ENCODE results near the gene STPG2.

STPG2 gene

DNA sequence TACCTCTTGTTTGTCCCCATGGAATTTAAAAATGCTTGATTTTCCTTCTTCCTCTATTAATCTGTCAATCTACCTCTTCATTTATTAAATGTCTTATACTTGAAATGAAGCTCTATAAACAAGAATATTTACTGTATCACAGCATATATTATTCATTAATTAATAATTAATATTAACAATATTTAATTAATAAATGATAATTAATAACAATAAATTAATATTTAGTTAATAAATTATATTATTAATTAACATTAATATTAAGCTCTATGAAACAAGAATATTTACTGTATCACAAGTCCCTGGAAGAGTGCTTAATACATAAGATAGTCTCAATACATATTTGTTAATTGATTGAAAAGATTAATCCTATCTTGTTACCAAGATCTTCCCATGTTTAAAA, 306.6 kb downstream of the STPG2 start:
- H3K27ac Mint-ChIP-seq (ENCODE audit: low read depth): no peak overlapping the region
- no peaks in the 10 kb centered on the region for H3K4me1 Mint-ChIP-seq
- no peaks in the 10 kb centered on the region for H3K27me3 Mint-ChIP-seq
- DNase-seq (ENCODE audit: low spot score in 2 of 2): no peak
- H3K4me3 Mint-ChIP-seq: no peak overlapping the region
- peaks cover 6% of the 10 kb centered on the region for H3K9me3 Mint-ChIP-seq
- ATAC-seq (replicated peaks; ENCODE audit: extremely low read depth, poor library complexity, severe bottlenecking): no peak
- no peaks in the 10 kb centered on the region for H3K36me3 Mint-ChIP-seq (ENCODE audit: insufficient read depth)

DNA sequence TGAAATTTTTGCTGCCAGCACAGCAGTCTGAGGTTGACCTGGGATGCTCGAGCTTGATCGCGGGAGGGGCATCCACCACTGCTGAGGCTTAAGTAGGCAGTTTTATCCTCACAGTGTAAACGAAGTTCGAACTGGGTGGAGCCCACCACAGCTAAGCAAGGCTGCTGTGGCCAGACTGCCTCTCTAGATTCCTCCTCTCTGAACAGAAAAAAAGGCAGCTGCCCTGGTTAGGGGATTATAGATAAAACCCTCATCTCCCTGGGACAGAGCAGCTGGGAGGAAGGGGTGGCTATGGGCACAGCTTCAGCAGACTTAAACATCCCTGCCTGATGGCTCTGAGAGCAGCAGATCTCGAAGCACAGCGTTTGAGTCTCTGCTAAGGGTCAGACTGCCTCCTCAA, 314.6 kb downstream of the STPG2 start:
- Mint-ChIP-seq H3K36me3 (ENCODE audit: insufficient read depth) (no peaks in the 10 kb centered on the region), H3K27ac (ENCODE audit: low read depth) (no peak overlapping the region), H3K4me3 (no peak overlapping the region), H3K27me3 (no peaks in the 10 kb centered on the region), H3K9me3 (peaks cover 16% of the 10 kb centered on the region), H3K4me1 (no peaks in the 10 kb centered on the region)
- ATAC-seq (replicated peaks; ENCODE audit: extremely low read depth, poor library complexity, severe bottlenecking) (no peak), DNase-seq (ENCODE audit: low spot score in 2 of 2) (no peak)

DNA sequence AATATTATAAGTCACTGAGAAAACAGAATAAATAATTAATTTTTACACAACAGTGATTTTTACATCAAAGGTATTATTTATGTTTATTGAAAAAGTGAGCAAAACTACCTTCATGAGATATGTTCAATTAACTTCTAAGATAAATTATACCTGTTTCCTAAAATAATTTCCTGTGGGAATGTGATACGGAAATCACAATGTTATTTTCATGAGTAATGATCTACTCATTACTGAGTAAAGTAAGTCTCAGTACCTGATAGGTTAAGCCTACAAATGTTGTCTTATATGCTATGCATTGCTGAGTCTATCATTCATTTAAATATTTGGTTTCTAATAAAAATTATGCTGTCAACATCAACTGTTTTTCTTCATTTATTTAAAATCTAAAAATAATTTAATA, 324.0 kb downstream of the STPG2 start:
- no peak for ATAC-seq (replicated peaks; ENCODE audit: extremely low read depth, poor library complexity, severe bottlenecking)
- H3K27me3 Mint-ChIP-seq: no peaks in the 10 kb centered on the region

DNA sequence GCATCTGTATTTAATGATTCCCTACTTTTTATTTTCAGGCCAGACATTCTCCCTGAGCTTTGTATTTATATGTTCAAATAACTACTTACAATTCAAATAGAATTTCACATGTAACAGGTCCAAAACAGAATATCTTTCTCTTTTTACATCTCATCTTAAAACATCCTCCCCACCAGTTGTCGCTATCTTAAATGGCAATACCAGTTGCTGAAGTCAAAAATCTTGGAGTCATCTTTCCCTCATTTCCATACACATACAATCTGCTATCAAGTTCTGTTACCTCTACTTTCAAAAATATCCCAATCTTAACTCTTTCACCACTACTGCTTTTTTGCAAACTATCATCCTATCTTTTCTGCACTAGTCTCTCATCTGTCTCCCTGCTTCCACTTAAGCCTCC, 330.5 kb downstream of the STPG2 start:
- no peaks in the 10 kb centered on the region for H3K27me3 Mint-ChIP-seq
- no peaks in the 10 kb centered on the region for H3K4me1 Mint-ChIP-seq
- no peaks in the 10 kb centered on the region for H3K36me3 Mint-ChIP-seq (ENCODE audit: insufficient read depth)
- DNase-seq (ENCODE audit: low spot score in 2 of 2): no peak
- no peak for ATAC-seq (replicated peaks; ENCODE audit: extremely low read depth, poor library complexity, severe bottlenecking)
- no peak overlapping the region for H3K27ac Mint-ChIP-seq (ENCODE audit: low read depth)
- H3K9me3 Mint-ChIP-seq: peaks cover 12% of the 10 kb centered on the region
- H3K4me3 Mint-ChIP-seq: no peak overlapping the region

More for the DNA sequence above, 324.0 kb downstream of the STPG2 start:
- Mint-ChIP-seq H3K27ac (ENCODE audit: low read depth) (no peak overlapping the region), H3K4me1 (no peaks in the 10 kb centered on the region), H3K4me3 (no peak overlapping the region), H3K36me3 (ENCODE audit: insufficient read depth) (no peaks in the 10 kb centered on the region), H3K9me3 (peaks cover 12% of the 10 kb centered on the region)
- DNase-seq (ENCODE audit: low spot score in 2 of 2): no peak

DNA sequence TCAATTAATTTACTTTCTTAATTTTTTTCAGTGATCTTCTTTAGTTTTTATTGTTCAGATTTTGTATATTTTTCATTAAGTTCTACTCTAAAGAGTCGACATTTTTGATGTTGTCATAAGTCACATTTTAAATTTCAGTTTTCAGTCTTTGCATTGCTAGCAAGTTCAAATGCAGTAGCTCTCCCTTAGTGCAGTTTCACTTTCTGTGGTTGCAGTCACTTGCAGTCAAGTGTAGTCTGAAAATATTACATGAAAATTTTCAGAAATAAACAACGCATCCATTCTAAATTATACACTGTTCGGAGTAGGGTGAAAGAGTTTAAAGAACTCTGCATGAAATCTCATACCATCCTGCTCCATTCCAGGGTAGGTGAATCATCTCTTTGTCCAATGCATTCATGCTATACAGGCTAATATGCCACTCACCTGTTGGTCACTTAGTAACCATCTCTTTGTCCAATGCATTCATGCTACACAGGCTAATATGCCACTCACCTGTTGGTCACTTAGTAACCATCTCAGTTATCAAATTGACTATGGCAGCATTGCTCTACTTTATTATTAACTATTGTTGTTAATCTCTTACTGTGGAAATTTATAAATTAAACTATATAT, 356.9 kb downstream of the STPG2 start:
- no peak overlapping the region for H3K27ac Mint-ChIP-seq (ENCODE audit: low read depth)
- no peaks in the 10 kb centered on the region for H3K27me3 Mint-ChIP-seq
- no peak for ATAC-seq (replicated peaks; ENCODE audit: extremely low read depth, poor library complexity, severe bottlenecking)
- no peaks in the 10 kb centered on the region for H3K36me3 Mint-ChIP-seq (ENCODE audit: insufficient read depth)
- no peaks in the 10 kb centered on the region for H3K4me1 Mint-ChIP-seq
- no peak for DNase-seq (ENCODE audit: low spot score in 2 of 2)
- peaks cover 20% of the 10 kb centered on the region for H3K9me3 Mint-ChIP-seq
- no peak overlapping the region for H3K4me3 Mint-ChIP-seq

DNA sequence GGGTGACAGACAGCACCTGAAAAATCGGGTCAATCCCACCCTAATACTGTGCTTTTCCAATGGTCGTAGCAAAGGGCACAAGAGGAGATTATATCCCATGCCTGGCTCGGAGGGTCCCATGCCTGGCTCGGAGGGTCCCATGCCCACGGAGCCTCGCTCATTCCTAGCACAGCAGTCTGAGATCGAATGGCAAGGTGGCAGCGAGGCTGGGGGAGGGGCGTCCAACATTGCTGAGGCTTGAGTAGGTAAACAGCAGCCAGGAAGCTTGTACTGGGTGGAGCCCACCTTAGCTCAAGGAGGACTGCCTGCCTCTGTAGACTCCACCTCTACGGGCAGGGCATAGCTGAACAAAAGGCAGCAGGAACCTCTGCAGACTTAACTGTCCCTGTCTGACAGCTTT, 365.1 kb downstream of the STPG2 start:
- no peaks in the 10 kb centered on the region for H3K36me3 Mint-ChIP-seq (ENCODE audit: insufficient read depth)
- peaks cover 14% of the 10 kb centered on the region for H3K9me3 Mint-ChIP-seq
- H3K27me3 Mint-ChIP-seq: no peaks in the 10 kb centered on the region
- no peak for DNase-seq (ENCODE audit: low spot score in 2 of 2)
- no peaks in the 10 kb centered on the region for H3K4me1 Mint-ChIP-seq
- no peak overlapping the region for H3K27ac Mint-ChIP-seq (ENCODE audit: low read depth)
- no peak for ATAC-seq (replicated peaks; ENCODE audit: extremely low read depth, poor library complexity, severe bottlenecking)
- H3K4me3 Mint-ChIP-seq: no peak overlapping the region

DNA sequence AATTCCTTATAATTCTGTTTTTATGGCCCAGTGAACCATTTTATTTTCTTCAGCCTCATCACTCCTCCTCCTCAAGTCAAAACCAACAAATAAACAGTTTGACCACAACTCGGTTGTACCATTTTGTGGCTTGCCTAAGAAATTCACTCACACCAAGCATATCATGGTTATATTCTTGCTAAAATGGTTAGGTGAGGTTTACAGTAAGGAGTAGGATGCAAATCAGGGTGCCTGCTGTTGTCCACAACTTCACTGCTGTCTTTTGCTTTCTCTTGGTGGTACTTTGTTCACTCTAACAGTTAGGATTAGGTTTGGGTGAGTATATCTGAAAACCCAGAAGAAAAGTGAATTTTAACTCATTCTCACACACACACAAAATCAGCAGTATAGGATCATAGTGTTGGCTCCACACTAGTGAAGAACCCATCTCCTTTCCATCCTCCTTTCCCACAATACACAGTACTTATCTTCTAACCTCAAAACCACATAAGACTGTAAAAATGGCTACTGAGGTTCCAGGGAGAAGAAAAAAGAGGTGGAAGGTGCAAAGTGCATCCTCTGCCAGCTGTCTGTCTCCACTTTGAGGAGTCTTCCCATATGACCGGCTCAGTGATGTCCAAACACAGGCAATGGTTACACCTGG, 368.8 kb downstream of the STPG2 start:
- Mint-ChIP-seq H3K27me3 (no peaks in the 10 kb centered on the region), H3K36me3 (ENCODE audit: insufficient read depth) (no peaks in the 10 kb centered on the region), H3K4me1 (no peaks in the 10 kb centered on the region), H3K27ac (ENCODE audit: low read depth) (no peak overlapping the region), H3K4me3 (no peak overlapping the region), H3K9me3 (peaks cover 20% of the 10 kb centered on the region)
- DNase-seq (ENCODE audit: low spot score in 2 of 2) (no peak), ATAC-seq (replicated peaks; ENCODE audit: extremely low read depth, poor library complexity, severe bottlenecking) (no peak)

DNA sequence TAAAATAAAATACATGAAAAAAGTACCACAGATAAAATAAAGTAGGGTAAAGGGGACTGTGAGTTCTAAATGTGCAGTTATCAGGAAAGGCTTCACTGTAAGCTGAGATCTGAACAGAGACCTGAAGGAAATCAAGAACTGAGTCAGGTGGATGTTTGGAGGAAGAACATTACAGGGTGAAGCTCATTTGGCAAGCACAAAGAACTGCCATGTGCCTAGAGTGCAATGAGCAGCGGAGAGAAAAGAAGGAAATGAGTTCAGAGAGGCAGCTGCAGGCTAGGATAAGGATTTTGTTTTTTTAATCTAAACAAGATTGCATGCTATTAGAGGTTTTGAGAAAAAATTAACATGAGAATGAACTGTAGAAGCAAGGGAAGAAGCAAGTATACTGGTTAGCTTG, 373.1 kb downstream of the STPG2 start:
- H3K4me3 Mint-ChIP-seq: no peak overlapping the region
- H3K27me3 Mint-ChIP-seq: no peaks in the 10 kb centered on the region
- no peak for ATAC-seq (replicated peaks; ENCODE audit: extremely low read depth, poor library complexity, severe bottlenecking)
- peaks cover 14% of the 10 kb centered on the region for H3K9me3 Mint-ChIP-seq
- no peak overlapping the region for H3K27ac Mint-ChIP-seq (ENCODE audit: low read depth)
- no peaks in the 10 kb centered on the region for H3K4me1 Mint-ChIP-seq
- no peaks in the 10 kb centered on the region for H3K36me3 Mint-ChIP-seq (ENCODE audit: insufficient read depth)
- no peak for DNase-seq (ENCODE audit: low spot score in 2 of 2)

DNA sequence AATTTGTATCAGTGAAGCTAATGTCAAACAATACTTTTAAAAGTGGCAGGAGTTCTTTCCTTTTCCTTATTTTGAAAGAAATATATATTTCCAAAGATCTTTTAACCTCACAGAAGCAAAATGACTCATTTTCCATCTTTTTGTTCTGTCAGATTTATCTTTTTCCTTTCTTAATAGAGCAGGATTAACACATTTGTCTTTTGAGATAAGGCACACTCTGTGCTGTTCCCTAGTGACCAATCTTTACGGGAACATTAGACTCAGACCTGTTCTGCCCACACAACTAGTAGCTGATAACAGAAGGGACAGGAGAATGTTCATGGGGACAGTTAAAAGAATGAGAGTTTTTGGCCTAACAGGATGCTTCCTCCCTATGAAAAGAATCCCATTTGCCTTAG, 381.2 kb downstream of the STPG2 start:
- Mint-ChIP-seq H3K27ac (ENCODE audit: low read depth) (no peak overlapping the region), H3K9me3 (peaks cover 11% of the 10 kb centered on the region), H3K27me3 (no peaks in the 10 kb centered on the region), H3K36me3 (ENCODE audit: insufficient read depth) (no peaks in the 10 kb centered on the region), H3K4me3 (no peak overlapping the region), H3K4me1 (no peaks in the 10 kb centered on the region)
- DNase-seq (ENCODE audit: low spot score in 2 of 2) (no peak), ATAC-seq (replicated peaks; ENCODE audit: extremely low read depth, poor library complexity, severe bottlenecking) (no peak)

DNA sequence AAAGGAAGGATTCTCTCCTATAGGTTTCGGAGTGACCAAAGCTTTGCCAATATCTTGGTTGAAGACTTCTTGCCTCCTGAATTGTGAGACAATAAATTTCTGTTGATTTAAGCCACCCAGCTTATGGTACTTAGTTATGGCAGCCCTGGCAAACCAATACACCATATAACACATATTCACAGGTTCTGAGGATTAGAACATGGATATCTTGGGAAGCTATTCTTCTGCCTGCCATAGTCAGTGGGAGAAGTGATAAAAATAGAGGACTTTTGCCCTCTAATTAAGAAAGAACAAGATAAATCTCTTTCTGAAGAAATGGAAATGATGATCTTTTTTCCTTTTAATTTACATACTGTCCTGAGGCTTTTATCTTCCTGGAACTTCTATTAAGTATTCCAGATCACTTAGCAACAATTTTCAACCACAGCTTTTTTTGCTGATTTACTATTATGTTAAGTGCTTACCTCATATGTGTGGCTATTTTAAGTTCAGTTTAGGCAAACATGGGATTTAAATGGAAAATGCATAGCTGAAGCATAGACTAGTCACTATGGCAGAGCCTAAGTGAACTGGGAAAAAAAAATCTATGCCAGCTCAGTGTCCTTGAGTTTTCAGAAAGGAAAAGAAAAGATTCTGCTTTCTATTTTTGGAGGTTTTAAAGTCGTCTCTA, 381.7 kb downstream of the STPG2 start:
- Mint-ChIP-seq H3K27me3 (no peaks in the 10 kb centered on the region), H3K36me3 (ENCODE audit: insufficient read depth) (no peaks in the 10 kb centered on the region), H3K4me3 (no peak overlapping the region), H3K4me1 (no peaks in the 10 kb centered on the region), H3K9me3 (peaks cover 11% of the 10 kb centered on the region), H3K27ac (ENCODE audit: low read depth) (no peak overlapping the region)
- DNase-seq (ENCODE audit: low spot score in 2 of 2) (no peak), ATAC-seq (replicated peaks; ENCODE audit: extremely low read depth, poor library complexity, severe bottlenecking) (no peak)

DNA sequence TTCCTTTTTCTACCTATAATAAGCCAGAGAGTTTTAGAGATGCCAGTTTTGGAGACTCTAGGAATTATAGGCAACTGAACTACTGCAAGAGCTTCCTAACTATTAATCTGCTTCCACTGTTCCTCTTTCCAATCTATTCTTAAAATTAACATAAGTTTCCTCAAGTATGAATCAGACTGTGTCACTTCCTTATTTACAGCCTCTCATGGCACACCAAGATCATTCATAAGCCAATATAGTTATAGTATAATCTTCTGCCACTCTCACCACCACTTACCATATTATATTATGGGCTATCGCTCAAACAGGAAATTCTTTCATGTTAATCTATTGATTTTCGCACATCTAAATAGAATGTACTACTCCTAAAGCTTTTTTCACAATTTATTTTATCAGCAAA, 383.5 kb downstream of the STPG2 start:
- no peaks in the 10 kb centered on the region for H3K4me1 Mint-ChIP-seq

DNA sequence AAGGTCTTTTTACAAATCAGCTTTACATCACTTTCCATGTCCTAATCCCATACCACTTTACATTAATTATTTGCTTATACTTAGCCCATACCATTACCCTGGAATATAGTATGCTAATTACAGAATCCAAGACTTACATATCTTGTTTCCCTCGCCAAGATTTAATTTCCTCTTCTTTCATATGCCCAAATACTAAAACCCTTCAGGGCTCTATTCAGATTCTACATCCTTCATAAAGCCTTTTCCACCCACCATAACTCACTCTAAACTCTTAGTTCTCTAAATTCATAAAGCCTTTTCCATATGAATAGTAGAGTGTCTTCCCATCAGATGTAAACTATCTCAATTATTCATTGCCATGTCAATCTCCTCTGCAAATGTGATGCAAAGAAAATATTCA, 390.7 kb downstream of the STPG2 start:
- H3K4me1 Mint-ChIP-seq: no peaks in the 10 kb centered on the region
- H3K27ac Mint-ChIP-seq (ENCODE audit: low read depth): no peak overlapping the region
- ATAC-seq (replicated peaks; ENCODE audit: extremely low read depth, poor library complexity, severe bottlenecking) (no peak), DNase-seq (ENCODE audit: low spot score in 2 of 2) (no peak)
- H3K27me3 Mint-ChIP-seq: no peaks in the 10 kb centered on the region
- H3K36me3 Mint-ChIP-seq (ENCODE audit: insufficient read depth): no peaks in the 10 kb centered on the region
- no peak overlapping the region for H3K4me3 Mint-ChIP-seq
- peaks cover 15% of the 10 kb centered on the region for H3K9me3 Mint-ChIP-seq

More for the DNA sequence above, 383.5 kb downstream of the STPG2 start:
- Mint-ChIP-seq H3K9me3 (peaks cover 17% of the 10 kb centered on the region), H3K4me3 (no peak overlapping the region), H3K27me3 (no peaks in the 10 kb centered on the region), H3K36me3 (ENCODE audit: insufficient read depth) (no peaks in the 10 kb centered on the region), H3K27ac (ENCODE audit: low read depth) (no peak overlapping the region)
- no peak for DNase-seq (ENCODE audit: low spot score in 2 of 2)
- ATAC-seq (replicated peaks; ENCODE audit: extremely low read depth, poor library complexity, severe bottlenecking): no peak

DNA sequence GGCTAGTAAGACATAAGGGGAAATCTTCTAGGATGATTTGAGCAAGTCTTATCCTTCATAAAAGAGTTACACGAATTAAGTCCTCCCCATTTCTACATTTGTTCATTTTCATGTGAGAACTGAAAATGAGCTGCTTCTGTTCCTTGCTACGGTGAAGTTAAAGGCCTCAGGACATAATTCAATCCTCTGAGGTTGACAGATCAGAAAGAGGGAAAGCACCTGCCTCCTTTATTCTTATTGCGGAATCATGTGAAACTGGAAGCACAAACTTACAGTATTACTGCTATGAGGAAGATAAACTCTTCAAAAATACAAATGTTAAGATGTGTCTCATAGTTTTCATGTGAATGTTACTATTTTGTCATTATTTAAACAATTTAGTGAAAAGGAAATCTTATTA, 395.3 kb downstream of the STPG2 start:
- H3K36me3 Mint-ChIP-seq (ENCODE audit: insufficient read depth): peaks cover 2% of the 10 kb centered on the region
- H3K9me3 Mint-ChIP-seq: peaks cover 10% of the 10 kb centered on the region
- H3K27ac Mint-ChIP-seq (ENCODE audit: low read depth): no peak overlapping the region
- ATAC-seq (replicated peaks; ENCODE audit: extremely low read depth, poor library complexity, severe bottlenecking) (no peak), DNase-seq (ENCODE audit: low spot score in 2 of 2) (no peak)
- H3K4me1 Mint-ChIP-seq: no peaks in the 10 kb centered on the region
- no peak overlapping the region for H3K4me3 Mint-ChIP-seq
- H3K27me3 Mint-ChIP-seq: no peaks in the 10 kb centered on the region

All from central memory CD8-positive, alpha-beta T cell (primary cell).